ENCODE results near the gene RRM1.

Gene RRM1

DNA sequence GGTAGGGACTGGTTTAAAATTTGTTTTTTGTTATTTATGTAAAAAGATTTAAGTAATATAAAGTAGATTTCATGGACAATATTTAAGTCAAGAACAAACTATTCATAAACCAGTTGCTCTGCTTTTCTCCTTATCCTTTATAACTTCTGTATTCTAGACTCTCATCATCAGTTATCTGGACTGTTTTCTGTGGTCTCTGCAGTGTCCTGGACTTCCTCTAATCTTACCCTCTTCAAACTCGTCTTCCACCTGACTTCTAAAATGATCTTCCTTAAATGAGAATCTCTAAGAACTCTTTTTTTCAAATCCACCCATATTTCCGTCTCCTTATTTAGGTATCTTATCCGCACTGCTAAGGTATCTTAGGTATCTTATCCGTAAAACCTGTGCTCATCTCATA lies 8.1 kb downstream of the RRM1 start:
- no peak for DNase-seq (ENCODE audit: low read depth)
- no peak overlapping the region for H3K4me3 ChIP-seq (ENCODE audit: control insufficient read depth, low read depth, low read length)
- TF ChIP-seq CTCF (conservative IDR thresholded peaks at IDR 0.05; ENCODE audit: control insufficient read depth, insufficient read depth, low read depth, low read length): no peak

DNA sequence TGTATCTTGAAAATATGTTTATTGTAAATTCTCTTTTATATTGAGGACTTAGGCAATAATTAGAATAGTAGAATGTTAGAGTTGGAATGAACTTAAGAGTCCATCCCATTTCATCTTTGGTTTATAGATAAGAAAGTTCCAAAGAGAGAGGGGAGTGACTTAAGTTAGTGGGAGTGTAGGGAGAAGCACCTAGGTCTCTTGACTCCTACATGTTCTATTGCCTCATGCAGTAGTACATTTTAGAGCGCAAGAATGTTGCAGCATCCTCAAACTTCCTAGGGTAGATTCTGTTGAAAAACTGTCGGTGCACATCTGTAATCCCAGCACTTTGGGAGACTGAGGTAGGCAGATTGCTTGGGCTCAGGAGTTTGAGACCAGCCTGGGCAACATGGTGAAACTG lies 8.7 kb downstream of the RRM1 start:
- no peak for DNase-seq (ENCODE audit: low read depth)
- no peak overlapping the region for H3K4me3 ChIP-seq (ENCODE audit: control insufficient read depth, low read depth, low read length)
- TF ChIP-seq CTCF (conservative IDR thresholded peaks at IDR 0.05; ENCODE audit: control insufficient read depth, insufficient read depth, low read depth, low read length): no peak

DNA sequence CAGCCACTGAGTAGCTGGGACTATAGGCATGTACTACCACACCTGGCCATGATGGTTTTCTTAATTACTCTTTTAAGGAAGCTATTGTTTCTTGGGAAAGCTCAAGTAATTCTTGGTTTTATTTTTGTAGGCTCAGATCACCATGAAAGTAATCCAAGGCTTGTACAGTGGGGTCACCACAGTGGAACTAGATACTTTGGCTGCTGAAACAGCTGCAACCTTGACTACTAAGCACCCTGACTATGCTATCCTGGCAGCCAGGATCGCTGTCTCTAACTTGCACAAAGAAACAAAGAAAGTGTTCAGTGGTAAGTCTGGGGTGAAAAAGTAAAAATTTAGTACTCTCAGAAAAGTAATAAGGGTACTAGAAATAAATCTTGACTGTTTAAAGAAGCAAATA lies 11.3 kb downstream of the RRM1 start:
- H3K4me3 ChIP-seq (ENCODE audit: control insufficient read depth, low read depth, low read length): no peak overlapping the region
- TF ChIP-seq CTCF (conservative IDR thresholded peaks at IDR 0.05; ENCODE audit: control insufficient read depth, insufficient read depth, low read depth, low read length): no peak
- DNase-seq (ENCODE audit: low read depth): no peak

DNA sequence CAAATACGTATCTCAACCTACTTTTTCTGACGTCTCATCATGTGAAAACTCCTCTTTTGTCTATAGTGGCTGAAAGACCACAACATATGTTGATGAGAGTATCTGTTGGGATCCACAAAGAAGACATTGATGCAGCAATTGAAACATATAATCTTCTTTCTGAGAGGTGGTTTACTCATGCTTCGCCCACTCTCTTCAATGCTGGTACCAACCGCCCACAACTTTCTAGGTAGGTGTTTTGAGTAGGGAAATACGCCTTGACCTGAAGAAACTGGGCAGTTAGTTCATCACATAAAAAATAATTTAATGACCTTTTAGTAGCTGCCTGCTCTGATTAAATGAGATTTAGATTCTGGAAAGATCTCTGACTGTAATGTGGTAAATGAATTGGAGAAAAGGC lies 17.2 kb downstream of the RRM1 start:
- no peak overlapping the region for H3K4me3 ChIP-seq (ENCODE audit: control insufficient read depth, low read depth, low read length)
- no peak for DNase-seq (ENCODE audit: low read depth)
- TF ChIP-seq CTCF (conservative IDR thresholded peaks at IDR 0.05; ENCODE audit: control insufficient read depth, insufficient read depth, low read depth, low read length): no peak

DNA sequence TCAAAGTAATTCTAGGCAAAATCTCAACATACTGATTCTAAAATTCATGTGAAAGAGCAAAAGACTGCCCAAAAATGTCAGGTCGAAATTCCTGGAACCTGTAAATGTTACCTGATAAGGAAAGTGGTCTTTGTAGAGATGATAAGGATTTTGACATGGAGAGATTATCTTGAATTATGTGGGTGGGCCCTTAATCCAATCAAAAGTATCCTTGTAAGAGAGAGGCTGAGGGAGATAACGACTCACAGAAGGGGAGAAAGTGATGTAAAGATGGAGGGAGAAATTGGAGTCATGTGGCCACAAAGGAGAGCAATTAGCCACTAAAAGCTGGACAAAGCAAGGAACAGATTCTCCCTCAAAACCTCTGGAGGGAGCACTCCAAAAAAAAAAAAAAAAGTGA lies 20.5 kb downstream of the RRM1 start:
- no peak for DNase-seq (ENCODE audit: low read depth)
- no peak overlapping the region for H3K4me3 ChIP-seq (ENCODE audit: control insufficient read depth, low read depth, low read length)
- no peak for TF ChIP-seq CTCF (conservative IDR thresholded peaks at IDR 0.05; ENCODE audit: control insufficient read depth, insufficient read depth, low read depth, low read length)

DNA sequence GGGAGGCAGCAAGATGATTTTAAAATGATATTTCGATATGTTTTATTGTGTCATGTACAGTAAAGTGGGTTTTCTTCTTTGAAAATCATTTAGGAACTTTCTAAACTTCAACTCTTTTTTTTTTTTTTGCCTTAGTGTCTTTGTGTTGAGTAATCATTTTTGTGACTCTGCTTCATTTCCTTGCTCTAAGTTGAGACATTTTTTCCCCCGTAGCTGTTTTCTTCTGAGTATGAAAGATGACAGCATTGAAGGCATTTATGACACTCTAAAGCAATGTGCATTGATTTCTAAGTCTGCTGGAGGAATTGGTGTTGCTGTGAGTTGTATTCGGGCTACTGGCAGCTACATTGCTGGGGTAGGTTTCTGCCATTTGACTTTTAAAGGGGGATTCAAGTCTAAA lies 23.5 kb downstream of the RRM1 start:
- H3K4me3 ChIP-seq (ENCODE audit: control insufficient read depth, low read depth, low read length): no peak overlapping the region
- peak; percentile 41 for DNase-seq (ENCODE audit: low read depth)
- no peak for TF ChIP-seq CTCF (conservative IDR thresholded peaks at IDR 0.05; ENCODE audit: control insufficient read depth, insufficient read depth, low read depth, low read length)

- H3K4me3 ChIP-seq (ENCODE audit: control insufficient read depth, low read depth, low read length): no peak overlapping the region
- no peak for TF ChIP-seq CTCF (conservative IDR thresholded peaks at IDR 0.05; ENCODE audit: control insufficient read depth, insufficient read depth, low read depth, low read length)
- no peak for DNase-seq (ENCODE audit: low read depth)
Measured at GRCh38 chr11:4123218-4123617, 28.6 kb downstream of the RRM1 start.

Data from fibroblast of mammary gland (primary cell).